Peyer's patch (tissue), 4 donors: ENCODE results near the gene TMCC1. TPM values are rescaled to one million over a fixed set of nuclear protein-coding genes. Genes with fewer than 3 reads are reported as not detected.

Source experiments
- DNase-seq, 3 donors: peaks; one replicate each; pipeline ENCODE4 v3.0.0-alpha.2; 2017 to 2019
- H3K27ac ChIP-seq, 4 donors: fragments of 200-600 bp; sonication (generic); one replicate each; pipeline ENCODE4 v1.5.1; 2016 to 2019
- H3K27me3 ChIP-seq, 2 donors: fragments of 200-600 bp; sonication (generic); one replicate each; pipeline ENCODE4 v1.5.1; 2019
- H3K36me3 ChIP-seq, 3 donors: fragments of 200-600 bp; sonication (generic); one replicate each; pipeline ENCODE4 v1.5.1; 2016 to 2019
- H3K4me1 ChIP-seq, 4 donors: fragments of 200-600 bp; sonication (generic); one replicate each; pipeline ENCODE4 v1.5.1; 2016 to 2019
- H3K4me3 ChIP-seq, 4 donors: fragments of 200-600 bp; sonication (generic); 1 replicate in 3 of 4; 2 replicates in 1 of 4; pipeline ENCODE4 v1.5.1; 2016 to 2019; ENCODE audit warnings: mild to moderate bottlenecking in 1 of 4
- H3K9me3 ChIP-seq, 4 donors: fragments of 200-600 bp; sonication (generic); one replicate each; pipeline ENCODE4 v1.5.1; 2016 to 2019; ENCODE audit warnings: mild to moderate bottlenecking in 1 of 4
- POLR2A ChIP-seq, 2 donors: fragments of 450-650 bp; IDR thresholded peaks; one replicate each; pipeline ENCODE4 v1.5.1; 2017; ENCODE audit warnings: antibody characterized with exemption in 2 of 2, mild to moderate bottlenecking in 2 of 2, moderate library complexity in 2 of 2
- total RNA-seq, 4 donors: library from RNA; depleted of rRNA; stranded (reverse); fragments of >200 nt; gene quantifications; one replicate each; pipeline ENCODE4 v1.1.0, GENCODE V29; 2016
- TF ChIP-seq, protein P1 (sequence below), 6 experiments: fragments of 450-650 bp in 4 of 6; fragments of 200-600 bp in 2 of 6; sonication (generic) in 1 of 6; IDR thresholded peaks; one replicate each; pipeline ENCODE4 v1.5.1; 2017 to 2019; ENCODE audit warnings: antibody characterized with exemption in 6 of 6, mild to moderate bottlenecking in 3 of 6, moderate library complexity in 1 of 6

The TMCC1 gene
- total RNA-seq, 4 donors from 2014 or later = 12.9 to 33.1 (median 23.7) TPM

- H3K9me3 ChIP-seq = no peaks in the 10 kb centered on the region
- no peak overlapping the region for H3K27ac ChIP-seq
- no peak for TF ChIP-seq POLR2A (IDR thresholded peaks at IDR 0.05)
- TF ChIP-seq, protein P1, sequence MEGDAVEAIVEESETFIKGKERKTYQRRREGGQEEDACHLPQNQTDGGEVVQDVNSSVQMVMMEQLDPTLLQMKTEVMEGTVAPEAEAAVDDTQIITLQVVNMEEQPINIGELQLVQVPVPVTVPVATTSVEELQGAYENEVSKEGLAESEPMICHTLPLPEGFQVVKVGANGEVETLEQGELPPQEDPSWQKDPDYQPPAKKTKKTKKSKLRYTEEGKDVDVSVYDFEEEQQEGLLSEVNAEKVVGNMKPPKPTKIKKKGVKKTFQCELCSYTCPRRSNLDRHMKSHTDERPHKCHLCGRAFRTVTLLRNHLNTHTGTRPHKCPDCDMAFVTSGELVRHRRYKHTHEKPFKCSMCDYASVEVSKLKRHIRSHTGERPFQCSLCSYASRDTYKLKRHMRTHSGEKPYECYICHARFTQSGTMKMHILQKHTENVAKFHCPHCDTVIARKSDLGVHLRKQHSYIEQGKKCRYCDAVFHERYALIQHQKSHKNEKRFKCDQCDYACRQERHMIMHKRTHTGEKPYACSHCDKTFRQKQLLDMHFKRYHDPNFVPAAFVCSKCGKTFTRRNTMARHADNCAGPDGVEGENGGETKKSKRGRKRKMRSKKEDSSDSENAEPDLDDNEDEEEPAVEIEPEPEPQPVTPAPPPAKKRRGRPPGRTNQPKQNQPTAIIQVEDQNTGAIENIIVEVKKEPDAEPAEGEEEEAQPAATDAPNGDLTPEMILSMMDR (IDR thresholded peaks at IDR 0.05) = no peak
- H3K27me3 ChIP-seq = no peaks in the 10 kb centered on the region
- H3K4me3 ChIP-seq = no peak overlapping the region
- H3K36me3 ChIP-seq = no peaks in the 10 kb centered on the region
- DNase-seq = no peak
- H3K4me1 ChIP-seq = no peaks in the 10 kb centered on the region
Observed at GRCh38 chr3:129635656-129636055, 257.9 kb downstream of the TMCC1 start.

GRCh38 chr3:129633751-129634481 lies 259.6 kb downstream of the TMCC1 start:
- Histone ChIP-seq H3K27ac (no peak overlapping the region), H3K9me3 (no peaks in the 10 kb centered on the region), H3K36me3 (no peaks in the 10 kb centered on the region), H3K27me3 (no peaks in the 10 kb centered on the region), H3K4me3 (no peak overlapping the region), H3K4me1 (no peaks in the 10 kb centered on the region)
- no peak for DNase-seq
- no peak for TF ChIP-seq POLR2A (IDR thresholded peaks at IDR 0.05)
- TF ChIP-seq, protein P1 (IDR thresholded peaks at IDR 0.05) = no peak

DNA sequence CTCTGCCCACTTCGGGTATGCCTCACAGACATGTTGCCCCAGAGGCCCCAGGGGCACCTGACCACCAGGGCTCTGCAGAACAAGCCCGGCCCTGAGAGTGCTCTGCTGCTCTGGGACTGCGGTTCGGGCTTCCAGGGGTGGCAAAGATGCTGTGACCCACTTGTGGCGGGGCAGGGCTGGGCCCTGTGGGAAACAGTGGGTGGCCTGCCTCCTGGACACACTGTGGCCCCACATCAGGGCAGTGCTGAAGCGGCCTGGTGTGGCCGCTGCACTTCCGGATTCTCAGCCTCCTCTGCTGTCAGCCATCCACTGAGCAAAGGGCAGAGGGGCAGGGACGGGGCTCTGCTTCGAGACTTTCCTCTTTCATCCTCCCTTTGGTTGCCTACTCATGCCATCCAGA lies 260.5 kb downstream of the TMCC1 start:
- TF ChIP-seq POLR2A (IDR thresholded peaks at IDR 0.05) = no peak
- TF ChIP-seq, protein P1 (IDR thresholded peaks at IDR 0.05) = no peak
- peaks cover 0 to 3% (median 0%) of the 10 kb centered on the region in 4 donors for H3K4me1 ChIP-seq
- no peak overlapping the region for H3K4me3 ChIP-seq
- no peaks in the 10 kb centered on the region for H3K9me3 ChIP-seq
- no peak for DNase-seq
- no peaks in the 10 kb centered on the region for H3K36me3 ChIP-seq
- H3K27ac ChIP-seq = no peak overlapping the region
- H3K27me3 ChIP-seq = no peaks in the 10 kb centered on the region

GRCh38 chr3:129632556-129632955 lies 261.0 kb downstream of the TMCC1 start:
- DNase-seq = no peak
- TF ChIP-seq, protein P1 (IDR thresholded peaks at IDR 0.05) = no peak
- no peak for TF ChIP-seq POLR2A (IDR thresholded peaks at IDR 0.05)
- H3K9me3 ChIP-seq = no peaks in the 10 kb centered on the region
- H3K27ac ChIP-seq = no peak overlapping the region
- H3K4me3 ChIP-seq = no peak overlapping the region
- no peaks in the 10 kb centered on the region for H3K27me3 ChIP-seq
- no peaks in the 10 kb centered on the region for H3K36me3 ChIP-seq
- peaks cover 0 to 5% (median 0%) of the 10 kb centered on the region in 4 donors for H3K4me1 ChIP-seq

DNA sequence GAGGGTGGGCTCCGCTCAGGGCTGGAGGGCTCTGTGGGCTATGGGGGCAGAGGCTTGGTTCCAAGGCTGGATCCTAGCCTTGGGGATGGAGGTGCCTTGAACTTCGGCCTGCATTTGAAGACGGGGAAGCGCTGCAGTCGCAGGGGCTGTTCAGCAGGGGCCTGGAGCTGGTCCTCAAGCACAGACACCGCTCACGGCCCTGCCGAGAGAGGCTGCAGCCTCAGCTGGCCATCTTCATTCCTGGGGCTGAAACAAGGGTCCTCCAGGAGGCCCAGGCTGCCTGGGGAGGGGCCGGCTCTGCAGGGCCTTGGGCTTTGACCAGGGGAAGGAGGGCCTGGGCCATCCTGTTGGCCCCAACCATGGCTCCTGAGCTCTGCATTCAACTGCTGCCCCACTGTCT lies 261.5 kb downstream of the TMCC1 start:
- Histone ChIP-seq H3K27me3 (no peaks in the 10 kb centered on the region), H3K4me3 (no peak overlapping the region), H3K36me3 (no peaks in the 10 kb centered on the region), H3K27ac (no peak overlapping the region), H3K9me3 (no peaks in the 10 kb centered on the region), H3K4me1 (peaks cover 0 to 5% (median 0%) of the 10 kb centered on the region in 4 donors)
- no peak for DNase-seq
- TF ChIP-seq, protein P1 (IDR thresholded peaks at IDR 0.05) = no peak
- no peak for TF ChIP-seq POLR2A (IDR thresholded peaks at IDR 0.05)
